K562 (cell line): ENCODE data around the gene BBC3. TPM values are rescaled to one million over a fixed set of nuclear protein-coding genes. Genes with fewer than 3 reads are reported as not detected.

Experiments used
- CXXC5 ChIP-seq: fragments of 250-450 bp; sonication (Bioruptor Pico); IDR thresholded peaks from 2 replicates; pipeline ENCODE4 v1.8.0; 2022; ENCODE audit warnings: inconsistent platforms, mild to moderate bottlenecking, moderate library complexity
- ESRRA ChIP-seq: fragments of 450-650 bp; IDR thresholded peaks from 2 replicates; pipeline ENCODE4 v1.6.1; 2014; ENCODE audit warnings: low read depth, mild to moderate bottlenecking, moderate library complexity, borderline replicate concordance
- HDGF ChIP-seq: fragments of 450-650 bp; IDR thresholded peaks from 2 replicates; pipeline ENCODE4 v1.6.1; 2016
- HNRNPK ChIP-seq: fragments of 200-400 bp; formaldehyde crosslinking; IDR thresholded peaks from one replicate; pipeline ENCODE4 v1.6.1; 2018; ENCODE audit warnings: mild to moderate bottlenecking, low read depth, low read length; ENCODE audit not compliant: poor library complexity, severe bottlenecking
- ILF3 ChIP-seq: fragments of 450-650 bp; IDR thresholded peaks from 2 replicates; pipeline ENCODE4 v1.6.1; 2018; ENCODE audit warnings: antibody characterized with exemption, mild to moderate bottlenecking, moderate library complexity, borderline replicate concordance
- L3MBTL2 ChIP-seq: fragments of 450-650 bp; IDR thresholded peaks from 2 replicates; pipeline ENCODE4 v1.6.1; 2016; ENCODE audit warnings: mild to moderate bottlenecking, moderate library complexity
- RAD21 ChIP-seq, 2 experiments: fragments of 250-450 bp in 1 of 2; fragments of 450-650 bp in 1 of 2; sonication (Bioruptor Pico) in 1 of 2; formaldehyde crosslinking in 1 of 2; IDR thresholded peaks in 1 of 2; conservative IDR thresholded peaks in 1 of 2; 2 replicates each; pipeline versions ENCODE4 v1.4.0 to v1.8.0; 2020 to 2022; ENCODE audit warnings: mild to moderate bottlenecking in 2 of 2, moderate library complexity in 1 of 2
- RBM25 ChIP-seq: fragments of 200-400 bp; formaldehyde crosslinking; IDR thresholded peaks from 2 replicates; pipeline ENCODE4 v1.6.1; 2018; ENCODE audit warnings: low read length, low read depth, moderate library complexity; ENCODE audit not compliant: severe bottlenecking
- SP1 ChIP-seq: sonication (generic); formaldehyde crosslinking; IDR thresholded peaks from 2 replicates; pipeline ENCODE4 v1.8.1; 2022; ENCODE audit warnings: mild to moderate bottlenecking, missing genetic modification reagents
- XRCC5 ChIP-seq: fragments of 200-400 bp; formaldehyde crosslinking; IDR thresholded peaks from 2 replicates; pipeline ENCODE4 v1.6.1; 2017; ENCODE audit warnings: low read depth, mild to moderate bottlenecking, low read length
- ZC3H8 ChIP-seq: fragments of 450-650 bp; IDR thresholded peaks from 2 replicates; pipeline ENCODE4 v1.6.1; 2017
- polyA plus RNA-seq, 8 experiments: library from polyadenylated mRNA; depleted of rRNA in 4 of 8; stranded (reverse) in 5 of 8; unstranded in 3 of 8; fragments of >200 nt; fragmentation: Nextera tagmentation in 2 of 8; fragmentation: Illumina TruSeq in 1 of 8; extraction: Ambion mirVana in 2 of 8; extraction: Trizol in 1 of 8; gene quantifications; 2 replicates each; pipeline versions ENCODE4 v1.2.1 to v1.2.3, GENCODE V29; 2011 to 2014; ENCODE audit warnings: inconsistent platforms in 1 of 8, missing spikeins in 1 of 8
- total RNA-seq, 7 experiments: library from RNA; depleted of rRNA in 6 of 7; stranded (reverse); fragments of >200 nt in 6 of 7; fragmentation: Illumina TruSeq in 2 of 7; extraction: Trizol in 2 of 7; gene quantifications; 2 replicates each; pipeline versions ENCODE4 v1.2.1 to v1.2.3, GENCODE V29; 2011 to 2021; ENCODE audit warnings: low replicate concordance in 1 of 7
- TF ChIP-seq, protein P1 (sequence below): fragments of 250-450 bp; sonication (Bioruptor Pico); IDR thresholded peaks from 2 replicates; pipeline ENCODE4 v1.9.0; 2021; ENCODE audit warnings: mild to moderate bottlenecking, inconsistent platforms
- TF ChIP-seq, protein P2 (sequence below): sonication (generic); formaldehyde crosslinking; IDR thresholded peaks from 2 replicates; pipeline ENCODE4 v1.8.1; 2023; ENCODE audit warnings: mild to moderate bottlenecking, missing genetic modification reagents
- TF ChIP-seq, protein P3 (sequence below): sonication (generic); formaldehyde crosslinking; IDR thresholded peaks from 2 replicates; pipeline ENCODE4 v1.9.0; 2022; ENCODE audit warnings: mild to moderate bottlenecking, missing genetic modification reagents
- TF ChIP-seq, protein P4 (sequence below): fragments of 450-650 bp; IDR thresholded peaks from 2 replicates; pipeline ENCODE4 v1.6.1; 2017; ENCODE audit warnings: antibody characterized with exemption, mild to moderate bottlenecking
- TF ChIP-seq, protein P5 (sequence below): sonication (generic); formaldehyde crosslinking; IDR thresholded peaks from 2 replicates; pipeline ENCODE4 v1.4.0; 2020; ENCODE audit warnings: mild to moderate bottlenecking, missing genetic modification reagents

BBC3 gene
- total and polyA plus RNA-seq, 9 of the 15 experiments (the other 6 are each of a cell fraction or from before 2014, with no cell fraction given), result 0.15 to 30.7 (median 4.8) TPM

DNA sequence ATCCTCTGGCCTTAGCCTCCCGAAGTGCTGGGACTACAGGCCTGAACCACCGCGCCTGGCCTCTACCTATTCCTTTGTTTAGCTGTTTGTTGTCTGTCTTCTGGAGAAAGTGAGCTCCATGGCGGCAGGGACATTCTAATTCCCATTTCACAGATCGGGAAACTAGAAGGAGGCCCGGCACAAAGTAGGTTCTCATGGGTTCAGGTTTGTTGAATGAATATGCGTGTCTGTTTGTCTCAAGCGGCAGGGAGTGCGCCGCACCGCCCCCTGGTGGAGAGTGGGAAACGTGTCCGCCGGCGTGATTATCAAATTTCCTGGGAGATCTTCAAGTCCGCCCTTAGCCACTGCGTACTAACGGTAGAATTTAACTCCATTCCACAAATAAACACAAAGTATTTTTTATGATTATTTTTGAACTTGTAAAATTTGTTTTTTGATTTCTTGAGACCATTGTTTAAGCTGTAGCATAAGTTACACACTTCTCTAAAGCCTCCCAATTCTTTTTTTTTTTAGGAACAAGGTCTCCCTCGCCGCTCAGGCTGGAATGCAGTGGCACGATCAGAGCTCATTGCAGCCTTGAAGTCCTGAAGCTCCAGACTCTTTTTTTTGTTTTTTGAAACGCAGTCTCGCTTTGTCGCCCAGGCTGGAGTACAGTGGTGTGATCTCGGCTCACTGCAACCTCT is 16.4 kb upstream of the BBC3 start (continued):
- TF ChIP-seq, protein P1, sequence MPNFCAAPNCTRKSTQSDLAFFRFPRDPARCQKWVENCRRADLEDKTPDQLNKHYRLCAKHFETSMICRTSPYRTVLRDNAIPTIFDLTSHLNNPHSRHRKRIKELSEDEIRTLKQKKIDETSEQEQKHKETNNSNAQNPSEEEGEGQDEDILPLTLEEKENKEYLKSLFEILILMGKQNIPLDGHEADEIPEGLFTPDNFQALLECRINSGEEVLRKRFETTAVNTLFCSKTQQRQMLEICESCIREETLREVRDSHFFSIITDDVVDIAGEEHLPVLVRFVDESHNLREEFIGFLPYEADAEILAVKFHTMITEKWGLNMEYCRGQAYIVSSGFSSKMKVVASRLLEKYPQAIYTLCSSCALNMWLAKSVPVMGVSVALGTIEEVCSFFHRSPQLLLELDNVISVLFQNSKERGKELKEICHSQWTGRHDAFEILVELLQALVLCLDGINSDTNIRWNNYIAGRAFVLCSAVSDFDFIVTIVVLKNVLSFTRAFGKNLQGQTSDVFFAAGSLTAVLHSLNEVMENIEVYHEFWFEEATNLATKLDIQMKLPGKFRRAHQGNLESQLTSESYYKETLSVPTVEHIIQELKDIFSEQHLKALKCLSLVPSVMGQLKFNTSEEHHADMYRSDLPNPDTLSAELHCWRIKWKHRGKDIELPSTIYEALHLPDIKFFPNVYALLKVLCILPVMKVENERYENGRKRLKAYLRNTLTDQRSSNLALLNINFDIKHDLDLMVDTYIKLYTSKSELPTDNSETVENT (CRISPR knock-in tag), result no peak
- peak; percentile 48; the same call in 1 of the 2 replicates for TF ChIP-seq SP1 (CRISPR knock-in tag)
- peak; percentile 59; the same call in 1 of the 2 replicates for TF ChIP-seq HDGF
- TF ChIP-seq XRCC5, result peak; percentile 78; the same call in 1 of the 2 replicates
- peak; percentile 68 for TF ChIP-seq L3MBTL2
- peak; percentile 55 to 75 for TF ChIP-seq RAD21 (CRISPR knock-in tag; conservative IDR thresholded peaks at IDR 0.05 in 1 of 2, IDR thresholded peaks at IDR 0.05 in 1 of 2)
- TF ChIP-seq ILF3, result no peak
- TF ChIP-seq, protein P2, sequence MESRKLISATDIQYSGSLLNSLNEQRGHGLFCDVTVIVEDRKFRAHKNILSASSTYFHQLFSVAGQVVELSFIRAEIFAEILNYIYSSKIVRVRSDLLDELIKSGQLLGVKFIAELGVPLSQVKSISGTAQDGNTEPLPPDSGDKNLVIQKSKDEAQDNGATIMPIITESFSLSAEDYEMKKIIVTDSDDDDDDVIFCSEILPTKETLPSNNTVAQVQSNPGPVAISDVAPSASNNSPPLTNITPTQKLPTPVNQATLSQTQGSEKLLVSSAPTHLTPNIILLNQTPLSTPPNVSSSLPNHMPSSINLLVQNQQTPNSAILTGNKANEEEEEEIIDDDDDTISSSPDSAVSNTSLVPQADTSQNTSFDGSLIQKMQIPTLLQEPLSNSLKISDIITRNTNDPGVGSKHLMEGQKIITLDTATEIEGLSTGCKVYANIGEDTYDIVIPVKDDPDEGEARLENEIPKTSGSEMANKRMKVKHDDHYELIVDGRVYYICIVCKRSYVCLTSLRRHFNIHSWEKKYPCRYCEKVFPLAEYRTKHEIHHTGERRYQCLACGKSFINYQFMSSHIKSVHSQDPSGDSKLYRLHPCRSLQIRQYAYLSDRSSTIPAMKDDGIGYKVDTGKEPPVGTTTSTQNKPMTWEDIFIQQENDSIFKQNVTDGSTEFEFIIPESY (CRISPR knock-in tag), result 0 out of 2 replicates have a peak, but pooled peaks have one; percentile 29
- TF ChIP-seq CXXC5, result peak; percentile 71
- TF ChIP-seq, protein P3, sequence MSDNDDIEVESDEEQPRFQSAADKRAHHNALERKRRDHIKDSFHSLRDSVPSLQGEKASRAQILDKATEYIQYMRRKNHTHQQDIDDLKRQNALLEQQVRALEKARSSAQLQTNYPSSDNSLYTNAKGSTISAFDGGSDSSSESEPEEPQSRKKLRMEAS (CRISPR knock-in tag), result peak; percentile 34; the same call in 1 of the 2 replicates
- peak; percentile 68 for TF ChIP-seq ESRRA
- TF ChIP-seq ZC3H8, result 0 out of 2 replicates have a peak, but pooled peaks have one; percentile 63
- TF ChIP-seq, protein P4, sequence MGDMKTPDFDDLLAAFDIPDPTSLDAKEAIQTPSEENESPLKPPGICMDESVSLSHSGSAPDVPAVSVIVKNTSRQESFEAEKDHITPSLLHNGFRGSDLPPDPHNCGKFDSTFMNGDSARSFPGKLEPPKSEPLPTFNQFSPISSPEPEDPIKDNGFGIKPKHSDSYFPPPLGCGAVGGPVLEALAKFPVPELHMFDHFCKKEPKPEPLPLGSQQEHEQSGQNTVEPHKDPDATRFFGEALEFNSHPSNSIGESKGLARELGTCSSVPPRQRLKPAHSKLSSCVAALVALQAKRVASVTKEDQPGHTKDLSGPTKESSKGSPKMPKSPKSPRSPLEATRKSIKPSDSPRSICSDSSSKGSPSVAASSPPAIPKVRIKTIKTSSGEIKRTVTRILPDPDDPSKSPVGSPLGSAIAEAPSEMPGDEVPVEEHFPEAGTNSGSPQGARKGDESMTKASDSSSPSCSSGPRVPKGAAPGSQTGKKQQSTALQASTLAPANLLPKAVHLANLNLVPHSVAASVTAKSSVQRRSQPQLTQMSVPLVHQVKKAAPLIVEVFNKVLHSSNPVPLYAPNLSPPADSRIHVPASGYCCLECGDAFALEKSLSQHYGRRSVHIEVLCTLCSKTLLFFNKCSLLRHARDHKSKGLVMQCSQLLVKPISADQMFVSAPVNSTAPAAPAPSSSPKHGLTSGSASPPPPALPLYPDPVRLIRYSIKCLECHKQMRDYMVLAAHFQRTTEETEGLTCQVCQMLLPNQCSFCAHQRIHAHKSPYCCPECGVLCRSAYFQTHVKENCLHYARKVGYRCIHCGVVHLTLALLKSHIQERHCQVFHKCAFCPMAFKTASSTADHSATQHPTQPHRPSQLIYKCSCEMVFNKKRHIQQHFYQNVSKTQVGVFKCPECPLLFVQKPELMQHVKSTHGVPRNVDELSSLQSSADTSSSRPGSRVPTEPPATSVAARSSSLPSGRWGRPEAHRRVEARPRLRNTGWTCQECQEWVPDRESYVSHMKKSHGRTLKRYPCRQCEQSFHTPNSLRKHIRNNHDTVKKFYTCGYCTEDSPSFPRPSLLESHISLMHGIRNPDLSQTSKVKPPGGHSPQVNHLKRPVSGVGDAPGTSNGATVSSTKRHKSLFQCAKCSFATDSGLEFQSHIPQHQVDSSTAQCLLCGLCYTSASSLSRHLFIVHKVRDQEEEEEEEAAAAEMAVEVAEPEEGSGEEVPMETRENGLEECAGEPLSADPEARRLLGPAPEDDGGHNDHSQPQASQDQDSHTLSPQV, result peak; percentile 72
- TF ChIP-seq RBM25, result peak; percentile 98
- TF ChIP-seq, protein P5, sequence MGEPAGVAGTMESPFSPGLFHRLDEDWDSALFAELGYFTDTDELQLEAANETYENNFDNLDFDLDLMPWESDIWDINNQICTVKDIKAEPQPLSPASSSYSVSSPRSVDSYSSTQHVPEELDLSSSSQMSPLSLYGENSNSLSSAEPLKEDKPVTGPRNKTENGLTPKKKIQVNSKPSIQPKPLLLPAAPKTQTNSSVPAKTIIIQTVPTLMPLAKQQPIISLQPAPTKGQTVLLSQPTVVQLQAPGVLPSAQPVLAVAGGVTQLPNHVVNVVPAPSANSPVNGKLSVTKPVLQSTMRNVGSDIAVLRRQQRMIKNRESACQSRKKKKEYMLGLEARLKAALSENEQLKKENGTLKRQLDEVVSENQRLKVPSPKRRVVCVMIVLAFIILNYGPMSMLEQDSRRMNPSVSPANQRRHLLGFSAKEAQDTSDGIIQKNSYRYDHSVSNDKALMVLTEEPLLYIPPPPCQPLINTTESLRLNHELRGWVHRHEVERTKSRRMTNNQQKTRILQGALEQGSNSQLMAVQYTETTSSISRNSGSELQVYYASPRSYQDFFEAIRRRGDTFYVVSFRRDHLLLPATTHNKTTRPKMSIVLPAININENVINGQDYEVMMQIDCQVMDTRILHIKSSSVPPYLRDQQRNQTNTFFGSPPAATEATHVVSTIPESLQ (CRISPR knock-in tag), result peak; percentile 81; the same call in 1 of the 2 replicates
- TF ChIP-seq HNRNPK, result no peak
